VCaP (cell line): ENCODE results near the gene CRYBB3.
A peak's percentile ranks its signal among the peaks of the same experiment; 100 is the strongest.
"Not testable (repeated sequence)": the region's sequence is repeated elsewhere in the genome, so short reads cannot be mapped to it uniquely, and the experiment has no call there.

Experiments used
- H3K27ac ChIP-seq: fragments of 450-650 bp; 2 replicates; pipeline ENCODE4 v1.5.1; 2017
- TF ChIP-seq, protein P1 (sequence below): fragments of 450-650 bp; conservative IDR thresholded peaks from 2 replicates; pipeline ENCODE4 v1.5.1; 2017; ENCODE audit warnings: mild to moderate bottlenecking, moderate library complexity

The CRYBB3 gene

DNA sequence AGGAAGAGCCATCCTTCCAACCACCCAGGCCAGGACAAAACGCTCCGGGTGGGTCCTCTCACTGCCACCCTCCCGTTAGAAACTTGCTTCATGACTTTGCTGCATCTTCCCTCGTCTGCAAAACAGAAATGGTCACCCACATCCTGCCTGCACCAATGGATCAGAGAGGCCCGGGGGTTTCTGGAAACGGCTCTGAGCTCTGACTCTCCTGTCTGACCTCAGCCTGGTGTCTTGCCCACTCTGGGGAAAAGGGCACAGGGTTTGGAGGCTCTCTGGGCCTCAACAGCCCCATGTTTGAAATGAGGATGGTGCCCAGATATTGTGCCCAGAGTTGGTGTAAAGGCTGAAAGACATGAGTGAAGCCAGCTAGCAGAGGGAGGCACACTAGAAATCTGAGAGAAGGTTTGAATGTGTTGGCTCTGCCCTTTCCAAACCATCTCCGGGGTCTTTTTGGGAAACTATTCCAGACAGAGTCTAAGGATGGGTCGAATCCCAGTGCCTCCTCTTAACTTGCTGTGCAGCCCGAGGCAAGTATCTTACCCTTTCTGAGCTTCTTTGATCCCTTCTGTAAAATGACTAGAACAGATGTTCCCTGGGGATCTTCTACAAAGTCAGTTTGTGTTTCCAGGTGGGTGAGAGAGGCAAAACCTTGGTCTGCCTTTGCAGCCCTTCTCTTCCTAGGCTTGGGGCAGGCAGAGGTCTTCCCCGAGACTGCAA lies 2.1 kb downstream of the CRYBB3 start:
- TF ChIP-seq, protein P1, sequence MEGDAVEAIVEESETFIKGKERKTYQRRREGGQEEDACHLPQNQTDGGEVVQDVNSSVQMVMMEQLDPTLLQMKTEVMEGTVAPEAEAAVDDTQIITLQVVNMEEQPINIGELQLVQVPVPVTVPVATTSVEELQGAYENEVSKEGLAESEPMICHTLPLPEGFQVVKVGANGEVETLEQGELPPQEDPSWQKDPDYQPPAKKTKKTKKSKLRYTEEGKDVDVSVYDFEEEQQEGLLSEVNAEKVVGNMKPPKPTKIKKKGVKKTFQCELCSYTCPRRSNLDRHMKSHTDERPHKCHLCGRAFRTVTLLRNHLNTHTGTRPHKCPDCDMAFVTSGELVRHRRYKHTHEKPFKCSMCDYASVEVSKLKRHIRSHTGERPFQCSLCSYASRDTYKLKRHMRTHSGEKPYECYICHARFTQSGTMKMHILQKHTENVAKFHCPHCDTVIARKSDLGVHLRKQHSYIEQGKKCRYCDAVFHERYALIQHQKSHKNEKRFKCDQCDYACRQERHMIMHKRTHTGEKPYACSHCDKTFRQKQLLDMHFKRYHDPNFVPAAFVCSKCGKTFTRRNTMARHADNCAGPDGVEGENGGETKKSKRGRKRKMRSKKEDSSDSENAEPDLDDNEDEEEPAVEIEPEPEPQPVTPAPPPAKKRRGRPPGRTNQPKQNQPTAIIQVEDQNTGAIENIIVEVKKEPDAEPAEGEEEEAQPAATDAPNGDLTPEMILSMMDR = no peak
- no peak overlapping the region for H3K27ac ChIP-seq

DNA sequence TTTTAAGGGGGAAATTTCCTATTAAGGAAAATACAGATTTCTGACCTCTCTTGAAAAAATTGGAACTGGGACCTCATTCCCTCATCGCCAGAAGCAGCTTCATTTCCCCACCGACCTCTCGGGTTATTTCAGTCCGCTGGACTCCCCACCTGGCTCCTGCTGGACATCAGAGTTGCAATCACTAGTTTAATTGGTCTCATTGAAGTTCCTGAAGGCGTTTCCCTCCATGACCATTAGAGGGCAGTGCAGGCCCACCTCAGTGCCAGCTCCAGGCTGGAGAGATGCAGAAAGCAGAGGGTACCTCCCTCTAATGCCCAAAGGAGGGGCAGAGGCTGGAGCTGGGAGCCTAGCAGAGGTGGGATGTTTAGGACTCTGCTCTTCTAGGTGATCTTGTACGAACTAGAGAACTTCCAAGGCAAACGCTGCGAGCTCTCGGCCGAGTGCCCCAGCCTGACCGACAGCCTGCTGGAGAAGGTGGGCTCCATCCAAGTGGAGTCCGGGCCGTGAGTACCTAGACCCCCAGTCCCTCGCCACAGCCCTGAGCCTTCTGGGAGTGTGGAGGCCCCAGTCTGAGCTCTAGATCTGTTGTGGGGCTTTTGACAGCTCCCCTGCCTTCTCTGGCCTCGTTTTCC lies 2.7 kb downstream of the CRYBB3 start:
- no peak overlapping the region for H3K27ac ChIP-seq
- TF ChIP-seq, protein P1 = peak; percentile 95

DNA sequence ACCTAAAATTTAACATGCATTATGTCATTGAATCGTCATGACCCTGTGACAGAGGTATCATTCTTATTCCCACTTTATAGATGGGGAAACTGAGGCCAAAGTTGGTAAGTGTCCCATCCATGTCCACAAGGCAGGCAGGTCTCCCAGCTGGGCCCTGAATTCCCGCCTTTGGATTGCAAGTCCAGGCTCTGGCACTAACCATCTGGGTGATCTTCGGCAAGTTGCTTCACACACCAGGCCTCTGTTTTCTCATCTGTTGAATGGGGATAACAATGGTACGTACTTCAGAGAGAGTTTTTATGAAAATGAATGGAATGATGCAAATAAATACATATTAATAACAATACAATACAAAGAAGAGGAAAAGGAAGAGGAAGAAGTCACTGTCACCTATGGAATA lies 3.4 kb downstream of the CRYBB3 start:
- TF ChIP-seq, protein P1 = no peak
- no peak overlapping the region for H3K27ac ChIP-seq

DNA sequence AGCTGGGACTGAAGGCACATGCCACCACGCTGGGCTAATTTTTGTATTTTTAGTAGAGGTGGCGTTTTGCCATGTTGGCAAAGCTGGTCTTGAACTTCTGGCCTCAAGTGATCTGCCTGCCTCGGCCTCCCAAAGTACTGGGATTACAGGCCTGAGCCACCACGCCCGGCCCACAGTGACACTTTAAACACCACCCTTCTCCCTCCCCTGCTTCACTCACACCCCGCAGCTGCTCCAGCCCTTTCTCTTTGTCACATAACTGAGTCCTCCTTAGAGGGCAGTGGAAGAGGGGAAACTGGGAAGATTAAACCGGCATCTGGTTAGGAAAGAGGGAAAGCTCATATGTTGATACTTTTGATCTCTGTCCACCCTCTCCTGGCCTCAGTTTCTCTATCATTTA lies 4.9 kb downstream of the CRYBB3 start:
- H3K27ac ChIP-seq = not testable (repeated sequence)

DNA sequence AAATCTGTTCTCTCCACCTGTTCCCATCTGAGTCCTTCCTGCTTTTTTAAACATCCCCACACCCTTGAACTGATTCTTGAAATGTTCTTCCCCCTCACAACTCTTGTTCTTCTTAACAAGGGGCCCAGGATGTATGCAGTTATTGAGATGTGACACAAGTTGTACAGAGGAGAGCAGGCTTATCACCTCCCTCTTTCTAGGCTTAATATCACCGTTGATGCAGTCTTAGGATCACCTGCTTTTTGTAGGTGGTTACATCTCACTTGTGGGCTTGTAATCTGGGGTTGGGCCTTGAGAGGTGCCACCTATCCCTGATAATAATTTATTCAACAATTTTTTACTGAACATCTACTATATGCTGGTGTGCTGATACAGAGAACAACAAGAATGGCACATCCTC lies 6.2 kb downstream of the CRYBB3 start:
- H3K27ac ChIP-seq = no peak overlapping the region
- TF ChIP-seq, protein P1 = no peak

DNA sequence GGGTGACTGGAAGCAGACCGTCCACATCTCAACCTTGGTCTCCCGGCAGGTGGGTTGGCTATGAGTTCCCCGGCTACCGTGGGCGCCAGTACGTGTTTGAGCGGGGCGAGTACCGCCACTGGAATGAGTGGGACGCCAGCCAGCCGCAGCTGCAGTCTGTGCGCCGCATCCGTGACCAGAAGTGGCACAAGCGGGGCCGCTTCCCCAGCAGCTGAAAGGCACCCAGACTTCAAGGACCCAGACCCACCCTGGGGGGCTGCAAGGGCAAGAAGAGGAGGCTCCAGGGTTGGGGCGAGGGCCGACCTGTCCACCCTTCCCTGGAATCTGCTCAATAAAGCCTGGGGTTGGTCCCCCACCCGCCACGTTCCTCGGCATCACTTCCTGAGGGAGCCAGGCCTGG lies 7.3 kb downstream of the CRYBB3 start:
- TF ChIP-seq, protein P1 = no peak
- H3K27ac ChIP-seq = no peak overlapping the region

DNA sequence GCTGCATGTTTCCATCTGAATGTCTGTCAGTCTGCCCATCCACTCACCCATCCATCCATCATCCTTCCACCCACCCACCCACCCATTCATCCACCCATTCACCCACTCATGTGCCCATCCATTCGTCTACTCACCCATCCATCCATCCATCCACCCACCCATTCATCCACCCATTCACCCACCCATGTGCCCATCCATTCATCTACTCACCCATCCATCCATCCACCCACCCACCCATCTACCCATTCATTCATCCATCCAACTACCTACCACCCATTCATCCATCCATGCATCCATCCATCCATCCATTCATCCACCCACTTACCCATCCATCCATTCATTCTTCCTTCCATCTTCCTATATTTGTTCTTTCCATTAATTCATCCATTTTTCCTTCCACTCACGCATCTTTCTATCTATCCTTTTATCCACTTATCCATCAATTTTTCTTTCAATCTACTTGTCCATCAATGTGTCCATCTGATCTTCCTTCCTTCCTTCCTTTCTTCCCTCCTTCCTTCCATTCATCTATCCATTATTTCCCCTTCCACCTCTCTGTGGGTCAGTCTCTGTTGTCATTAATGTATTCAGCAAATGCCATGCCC lies 8.0 kb downstream of the CRYBB3 start:
- no peak overlapping the region for H3K27ac ChIP-seq
- TF ChIP-seq, protein P1 = no peak

DNA sequence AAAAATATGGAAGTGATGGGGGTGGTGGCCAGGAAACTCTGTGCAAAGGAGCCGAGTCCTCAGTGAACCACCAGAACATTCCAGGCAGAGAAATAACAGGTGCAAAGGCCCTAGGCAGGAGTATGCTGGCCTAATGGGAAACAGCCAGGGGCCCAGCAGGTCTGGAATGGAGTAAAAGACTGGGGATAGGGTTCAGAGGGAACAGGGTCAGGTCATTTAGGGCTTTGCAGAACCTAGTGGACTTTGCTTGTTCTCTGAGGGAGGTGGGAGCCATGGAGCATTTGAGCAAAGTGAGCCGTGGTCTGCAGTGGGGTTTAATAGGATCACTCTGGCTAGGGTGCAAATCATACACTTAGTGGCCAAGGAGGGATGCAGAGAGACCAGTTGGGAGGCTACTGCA lies 8.7 kb downstream of the CRYBB3 start:
- TF ChIP-seq, protein P1 = no peak
- no peak overlapping the region for H3K27ac ChIP-seq
